SW 1271 (cell line): ENCODE measurements around the gene RMDN3.

Experiments
- DNase-seq, 2 experiments: peaks; one replicate each; lab custom pipeline; 2025; lab: John Stamatoyannopoulos, UW

Gene RMDN3

GRCh38 chr15:40693904-40694687 lies 61.0 kb downstream of the RMDN3 start:
- no peak for DNase-seq

GRCh38 chr15:40691737-40692136 lies 63.3 kb downstream of the RMDN3 start:
- no peak for DNase-seq

- no peak for DNase-seq
Measured at GRCh38 chr15:40688932-40689799, 65.9 kb downstream of the RMDN3 start.
